ENCODE data around the gene CEP85L.

GRCh38 chr6:118569498-118569897, 81.9 kb downstream of the CEP85L start:
- TF ChIP-seq POLR2AphosphoS5 (IDR thresholded peaks at IDR 0.05; ENCODE audit: low read length), result no peak
- TF ChIP-seq MTA2 (IDR thresholded peaks at IDR 0.05; ENCODE audit: low read depth), result no peak
- no peak for TF ChIP-seq MEF2B (IDR thresholded peaks at IDR 0.05; ENCODE audit: partially characterized antibody, poor library complexity, severe bottlenecking)

Measured in GM12878 (cell line).